Colon (tissue), 2 donors: ENCODE measurements around the gene GNAS-AS1.

ENCODE experiments used
- FAIRE-seq: peaks from 2 replicates; lab custom pipeline; 2012; peaks lifted over from hg19 to GRCh38; lab: Jason Lieb, UNC
- donor health status: control.
- donor health status: control.

GNAS-AS1 gene

DNA sequence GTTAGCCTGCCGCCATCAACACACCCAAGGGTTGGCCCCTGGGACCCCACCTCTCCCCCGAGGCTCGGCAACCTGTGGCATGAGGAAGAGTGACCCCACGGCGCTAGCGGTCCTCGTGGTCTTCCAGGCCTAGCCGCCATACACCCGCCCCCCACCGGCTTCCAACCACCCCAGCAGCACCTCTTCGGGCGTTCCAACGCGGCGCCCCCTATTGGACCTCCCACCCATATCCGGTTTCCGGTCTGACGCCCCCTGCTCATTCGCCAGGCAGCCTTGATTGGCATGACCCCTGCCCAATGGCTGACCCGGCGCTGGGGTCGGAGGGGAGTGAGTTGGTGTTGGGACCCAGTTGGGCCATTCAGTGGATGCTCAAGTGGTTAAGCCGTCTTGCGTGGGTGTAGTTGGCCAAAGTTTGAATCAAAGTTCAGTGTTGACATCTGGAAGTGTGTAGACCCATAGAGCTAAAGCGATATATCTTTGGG is at the start of gene GNAS-AS1:
Gene GNAS-AS1 (minus strand): TSS at position 210 of the 482 bp plus-strand sequence.
- no peak for FAIRE-seq

DNA sequence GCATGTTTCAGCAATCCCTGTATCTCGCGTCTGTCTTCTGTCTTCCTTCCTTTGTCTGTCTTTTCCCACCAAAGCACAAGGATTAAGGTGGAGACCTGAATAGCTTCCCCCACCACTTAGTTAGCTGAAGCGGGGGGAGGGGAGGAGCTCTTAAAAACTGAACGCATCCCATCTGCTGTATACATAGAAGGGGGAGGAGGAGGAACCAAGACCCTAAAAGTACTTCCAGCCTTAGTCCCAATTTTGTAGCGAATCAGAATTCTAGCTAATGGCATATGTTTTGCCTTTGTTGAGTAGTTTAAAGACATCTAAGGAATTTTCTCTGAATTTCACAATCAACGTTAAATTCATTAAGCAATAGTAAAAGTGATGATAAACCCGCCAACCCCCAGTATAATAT is 49.7 kb upstream of the GNAS-AS1 start:
- no peak for FAIRE-seq

DNA sequence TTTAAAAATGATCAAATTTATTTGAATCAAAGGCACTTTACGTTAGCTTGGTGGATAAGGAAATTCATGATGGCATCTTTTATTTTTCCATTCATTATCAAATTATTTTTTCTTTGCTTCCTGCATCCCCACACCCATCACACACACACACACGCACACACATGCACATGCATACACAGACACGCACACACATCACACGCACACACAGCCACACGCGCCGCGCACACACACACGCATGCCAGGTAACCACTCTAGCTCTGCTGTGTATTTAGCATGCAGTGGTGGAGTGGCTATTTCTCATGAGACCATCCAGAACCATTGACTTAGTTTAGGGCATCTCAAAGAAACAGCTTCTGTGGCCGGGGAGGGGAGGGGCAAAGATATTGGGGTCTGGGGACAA is 48.8 kb upstream of the GNAS-AS1 start:
- no peak for FAIRE-seq

DNA sequence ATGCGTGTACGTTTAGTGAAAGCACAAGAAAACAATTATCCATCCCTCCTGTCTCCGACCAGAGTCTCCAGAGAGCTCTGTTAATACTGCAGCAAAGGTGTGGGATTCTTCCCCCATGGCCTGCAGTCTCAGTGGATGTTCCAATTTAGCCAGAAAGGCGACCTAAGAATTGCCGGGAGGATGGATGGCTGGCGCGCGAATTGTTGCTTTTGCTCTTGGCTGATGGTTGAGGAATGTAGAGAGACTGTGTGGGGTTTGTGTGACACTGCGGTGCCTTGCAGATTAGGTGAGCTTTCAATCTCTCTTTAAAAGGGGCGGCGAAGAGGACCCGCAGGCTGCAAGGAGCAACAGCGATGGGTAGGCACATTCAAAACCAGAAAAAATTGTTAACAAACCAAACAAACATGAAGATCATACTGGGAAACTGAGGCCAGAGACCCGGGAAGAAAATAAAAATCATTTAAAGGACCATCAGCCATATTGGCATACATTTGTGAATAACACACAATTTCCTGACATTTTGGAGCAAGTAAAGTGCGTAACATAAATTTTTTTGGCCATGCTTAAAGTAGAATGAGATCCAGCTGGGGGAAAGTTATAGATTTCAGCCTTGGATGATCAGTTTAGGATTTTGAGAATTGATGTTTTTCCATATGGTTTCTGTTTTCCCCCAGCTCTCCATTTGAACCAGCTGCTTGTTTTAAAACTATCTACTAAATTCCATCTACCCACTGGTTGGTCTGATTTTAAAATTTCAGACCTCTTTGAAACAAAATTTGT is 48.1 kb upstream of the GNAS-AS1 start:
- FAIRE-seq, result no peak

DNA sequence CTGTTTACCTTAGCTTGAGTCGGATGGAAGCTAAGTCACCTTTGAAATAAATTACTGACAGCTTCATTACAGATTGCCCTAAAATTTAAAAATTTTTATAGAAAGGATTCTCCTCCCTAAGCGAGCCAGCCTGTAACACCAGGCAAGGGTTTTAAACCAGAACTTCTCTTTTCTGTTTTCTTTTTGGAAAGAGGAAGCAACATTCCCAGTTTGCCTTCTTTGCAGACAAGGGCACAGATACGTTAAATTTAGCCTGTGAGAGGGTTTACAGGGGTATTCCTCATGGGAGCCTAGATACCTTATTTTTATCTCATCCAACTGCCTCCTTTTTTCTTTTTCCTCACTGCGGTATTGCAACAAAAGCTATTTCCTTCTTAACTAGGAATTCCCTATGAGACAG is 46.8 kb upstream of the GNAS-AS1 start:
- FAIRE-seq, result no peak

DNA sequence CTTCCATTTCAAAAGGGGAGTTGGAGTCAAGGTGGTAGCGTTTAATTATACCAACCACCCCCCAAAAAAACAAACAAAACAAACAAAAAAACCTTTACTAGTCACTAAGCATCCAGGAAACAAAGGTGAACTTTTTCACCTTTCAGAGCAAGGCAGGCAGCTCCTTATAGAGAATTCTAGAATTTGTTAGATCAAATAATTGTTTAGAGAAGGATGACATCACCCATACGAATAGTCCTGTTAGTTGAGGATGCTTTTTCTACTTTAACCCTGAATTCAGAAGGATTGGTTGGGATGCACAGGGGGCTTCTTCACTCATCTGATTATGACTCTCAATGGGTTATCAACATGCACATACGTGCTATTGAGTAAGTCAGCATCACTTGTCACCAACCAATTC is 46.1 kb upstream of the GNAS-AS1 start:
- no peak for FAIRE-seq

DNA sequence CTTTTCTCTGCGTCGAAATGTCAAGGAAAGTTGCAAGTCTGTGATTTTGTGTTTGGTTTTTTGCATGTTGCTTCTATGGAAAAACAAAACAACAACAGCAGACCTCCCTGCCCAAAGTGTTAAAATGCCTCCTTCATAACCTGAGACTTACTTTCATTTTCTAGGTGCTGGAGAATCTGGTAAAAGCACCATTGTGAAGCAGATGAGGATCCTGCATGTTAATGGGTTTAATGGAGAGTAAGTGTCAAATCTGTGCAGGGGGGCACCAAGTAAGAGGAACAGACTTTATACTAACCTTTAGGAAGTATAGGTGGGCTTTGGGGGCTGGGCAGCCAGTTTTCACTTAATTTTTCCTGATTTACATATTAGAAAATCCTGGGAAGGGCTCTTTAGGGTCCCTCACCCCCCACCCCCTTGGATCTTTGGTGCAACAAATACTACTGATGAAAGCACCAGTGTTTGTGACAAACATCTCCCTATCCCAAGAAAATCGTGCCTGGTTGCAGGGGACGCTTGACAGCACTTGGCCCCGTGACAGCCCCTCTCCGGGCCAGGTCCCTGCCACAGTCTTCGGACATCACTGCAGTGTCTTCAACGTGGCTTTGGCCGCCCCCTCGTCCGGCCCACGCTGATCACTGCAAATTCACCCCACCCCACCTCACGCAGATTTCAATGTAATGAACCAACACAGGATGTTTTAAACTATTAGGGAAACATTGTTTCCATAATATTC is 44.9 kb upstream of the GNAS-AS1 start:
- no peak for FAIRE-seq

DNA sequence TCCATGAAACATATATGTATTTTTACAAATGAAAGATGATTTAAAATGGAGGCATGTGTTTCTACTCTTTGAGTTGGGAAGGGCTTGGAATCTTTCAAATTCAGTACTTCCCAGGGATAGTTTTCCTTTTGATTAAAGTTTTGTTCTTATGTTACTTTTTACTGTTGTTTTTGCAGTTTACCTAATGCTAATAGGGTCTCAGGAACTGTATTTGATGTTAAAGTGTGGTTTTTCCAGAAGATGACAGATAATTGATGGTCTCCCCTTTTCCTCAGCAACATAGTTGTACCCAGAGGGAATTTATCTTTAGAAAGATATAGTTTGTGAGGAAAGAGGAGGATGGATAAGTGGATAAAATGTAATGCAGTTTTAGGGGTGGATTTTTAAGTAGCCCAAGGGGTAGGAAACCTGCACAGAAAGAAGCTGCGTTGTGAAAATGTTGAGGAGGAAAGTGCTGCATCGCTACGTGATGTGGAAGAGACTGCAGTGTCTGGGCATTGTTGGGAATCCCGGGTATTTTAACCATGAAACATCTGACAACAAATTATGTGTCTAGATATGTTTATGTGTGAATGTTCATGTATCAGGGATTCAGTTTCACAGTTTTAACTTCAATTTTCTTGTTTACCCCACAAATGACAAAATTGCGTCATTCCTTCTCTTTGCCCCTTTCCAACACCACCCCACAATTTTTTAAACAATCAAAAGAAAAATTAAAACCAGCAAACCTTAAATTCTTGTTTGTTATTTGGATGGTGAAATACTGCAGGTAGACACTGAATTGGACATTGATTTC is 44.1 kb upstream of the GNAS-AS1 start:
- no peak for FAIRE-seq

DNA sequence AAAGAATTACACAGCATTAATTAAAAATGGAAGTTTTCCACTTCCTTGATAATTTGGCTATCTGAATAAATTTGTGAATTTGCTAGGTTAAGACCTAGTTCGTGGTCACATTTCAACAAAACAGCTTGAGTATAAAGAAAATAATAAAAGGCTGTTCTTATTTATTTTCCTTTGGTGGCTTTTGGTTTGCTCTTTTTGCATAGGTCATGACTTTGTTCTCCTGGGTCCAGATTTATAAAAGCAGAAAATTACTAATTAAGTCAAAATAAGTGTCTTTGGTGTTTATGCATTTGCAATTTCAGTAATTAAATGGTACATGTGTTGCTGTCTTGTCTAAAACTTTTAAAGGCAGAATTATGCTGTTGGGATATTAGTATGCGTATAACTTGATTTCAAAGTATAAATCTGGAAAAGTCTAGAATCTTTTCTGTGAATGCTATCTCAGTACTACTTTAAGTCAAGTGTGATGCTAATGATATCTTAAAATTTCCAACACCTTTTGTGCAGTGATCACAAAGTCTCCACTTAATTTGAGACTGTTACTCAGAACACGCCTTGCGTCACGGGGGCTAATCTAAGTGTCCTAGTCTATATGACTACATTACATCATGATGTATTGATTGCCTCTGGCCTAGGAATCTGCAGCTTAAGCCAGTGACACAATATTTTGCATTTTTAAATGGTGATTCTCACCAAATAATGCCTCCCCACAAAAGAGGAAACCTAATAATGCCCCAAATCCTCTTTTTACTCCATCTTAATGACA is 42.8 kb upstream of the GNAS-AS1 start:
- no peak for FAIRE-seq

DNA sequence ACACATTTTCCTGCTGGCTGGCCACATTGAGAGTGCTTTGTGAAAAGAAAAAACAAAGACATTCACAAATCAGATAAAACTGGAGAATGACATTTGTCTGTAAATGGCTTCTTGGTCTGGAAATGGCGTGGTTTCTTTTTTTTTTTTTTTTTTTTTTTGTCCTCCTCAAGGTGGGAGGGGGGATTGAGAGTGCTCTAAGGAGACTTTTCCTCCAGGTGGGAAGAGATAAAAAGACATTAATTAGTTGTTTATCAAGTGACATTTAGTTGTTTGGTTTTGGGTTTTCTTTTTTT is 42.2 kb upstream of the GNAS-AS1 start:
- FAIRE-seq, result no peak

DNA sequence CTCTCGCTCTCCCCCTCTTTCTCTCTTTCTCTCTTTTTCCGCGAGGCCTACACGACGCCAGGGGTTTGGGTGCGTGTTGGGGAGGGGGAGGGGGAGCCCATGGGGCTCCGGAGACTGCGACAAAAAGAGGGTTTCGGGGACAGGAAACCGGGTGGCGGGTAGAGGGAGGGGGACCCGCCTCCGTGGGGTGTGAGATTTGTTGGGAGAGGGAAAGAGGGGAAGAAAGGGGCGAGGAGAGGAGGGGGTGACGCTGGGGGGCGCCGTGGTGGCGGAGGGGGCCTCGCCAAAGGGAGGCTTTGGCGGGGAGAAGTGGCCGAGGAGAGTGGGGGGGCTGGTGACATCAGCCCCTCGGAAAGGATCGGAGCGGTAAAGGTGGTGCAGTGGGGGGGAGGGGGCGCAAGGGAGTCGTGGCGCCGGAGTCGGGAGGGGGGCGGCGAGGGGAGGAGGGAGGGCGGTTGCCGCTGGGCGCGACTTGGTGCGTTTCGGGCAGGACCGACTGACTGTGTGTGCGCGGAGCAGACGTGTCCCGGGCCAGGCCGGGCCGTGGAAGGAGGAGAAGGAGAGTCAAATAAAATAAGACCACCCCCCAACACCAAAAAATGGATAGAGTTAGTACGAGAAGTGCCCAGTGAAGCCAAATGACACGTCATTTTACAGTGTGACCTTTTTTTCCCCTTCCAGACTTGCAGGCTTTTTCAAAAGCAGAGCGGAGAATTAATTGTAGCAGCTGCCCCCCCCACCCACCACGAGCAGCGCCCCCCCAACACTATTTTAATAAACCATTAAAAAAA is 41.6 kb upstream of the GNAS-AS1 start:
- FAIRE-seq, result no peak

DNA sequence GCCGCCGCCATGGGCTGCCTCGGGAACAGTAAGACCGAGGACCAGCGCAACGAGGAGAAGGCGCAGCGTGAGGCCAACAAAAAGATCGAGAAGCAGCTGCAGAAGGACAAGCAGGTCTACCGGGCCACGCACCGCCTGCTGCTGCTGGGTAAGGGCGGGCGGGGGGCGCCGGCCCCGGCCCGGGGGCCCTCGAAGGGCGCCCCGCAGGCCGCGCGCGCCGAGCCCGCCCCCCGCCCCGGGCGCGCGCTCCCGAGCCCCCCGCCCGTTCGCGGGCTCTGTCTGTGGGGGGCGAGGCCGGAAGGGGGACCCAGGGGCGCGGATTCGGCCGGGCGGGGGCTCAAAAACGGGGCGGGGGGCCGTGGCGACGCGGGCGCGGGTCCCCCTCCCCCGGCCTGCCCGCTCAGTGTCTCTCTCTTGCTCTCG is 41.0 kb upstream of the GNAS-AS1 start:
- no peak for FAIRE-seq

DNA sequence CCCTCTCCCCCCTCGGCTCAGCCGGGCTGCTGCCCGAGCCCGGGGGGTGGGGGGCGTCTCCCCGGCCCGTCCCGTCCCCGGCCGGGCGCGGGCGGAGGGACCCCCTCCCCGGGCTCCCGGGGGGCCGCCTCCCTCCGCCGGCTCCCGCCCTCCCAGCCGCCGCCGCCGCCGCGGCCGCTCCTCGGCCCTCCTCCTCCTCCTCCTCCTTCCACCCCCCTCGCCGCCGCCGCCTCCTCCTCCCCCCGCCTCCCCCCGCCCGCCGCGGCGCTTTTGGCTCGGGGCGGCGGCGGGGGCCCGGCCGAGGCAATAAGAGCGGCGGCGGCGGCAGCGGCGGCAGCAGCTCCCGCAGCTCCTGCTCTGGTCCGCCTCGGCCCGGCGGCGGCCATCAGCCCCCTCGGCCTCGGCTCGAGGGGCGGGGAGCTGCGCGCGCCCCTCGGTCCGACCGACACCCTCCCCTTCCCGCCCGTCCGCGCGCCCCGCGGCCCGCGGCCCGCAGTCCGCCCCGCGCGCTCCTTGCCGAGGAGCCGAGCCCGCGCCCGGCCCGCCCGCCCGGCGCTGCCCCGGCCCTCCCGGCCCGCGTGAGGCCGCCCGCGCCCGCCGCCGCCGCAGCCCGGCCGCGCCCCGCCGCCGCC is 40.5 kb upstream of the GNAS-AS1 start:
- no peak for FAIRE-seq

DNA sequence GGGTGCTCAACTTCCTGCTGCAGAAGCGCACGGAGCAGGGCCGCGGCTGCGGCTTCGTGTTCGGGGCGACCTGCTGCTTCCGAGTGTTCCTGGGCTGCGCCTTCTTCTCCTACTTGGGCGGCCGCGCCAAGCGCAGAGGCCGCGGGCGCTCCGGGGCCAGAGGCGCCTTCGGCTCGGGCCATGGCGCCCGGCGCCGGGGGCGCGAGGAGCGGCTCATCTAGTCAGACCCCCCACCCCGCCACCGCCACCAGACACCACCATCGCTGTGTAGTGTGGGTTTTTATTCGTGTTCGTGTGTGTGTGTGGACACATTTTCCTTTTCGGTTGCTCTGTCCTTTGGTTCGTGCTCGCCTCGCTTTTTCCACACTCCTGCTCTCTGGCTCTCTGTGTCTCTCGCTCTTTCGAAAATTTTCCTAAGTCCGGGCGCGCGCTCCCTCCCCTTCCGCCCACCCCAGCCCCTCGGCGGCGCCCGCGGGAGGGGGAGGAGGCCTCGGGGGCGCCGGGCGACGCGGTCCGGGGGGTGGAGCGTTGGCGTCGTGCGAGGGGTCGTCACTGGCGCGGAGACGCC is 39.9 kb upstream of the GNAS-AS1 start:
- no peak for FAIRE-seq

DNA sequence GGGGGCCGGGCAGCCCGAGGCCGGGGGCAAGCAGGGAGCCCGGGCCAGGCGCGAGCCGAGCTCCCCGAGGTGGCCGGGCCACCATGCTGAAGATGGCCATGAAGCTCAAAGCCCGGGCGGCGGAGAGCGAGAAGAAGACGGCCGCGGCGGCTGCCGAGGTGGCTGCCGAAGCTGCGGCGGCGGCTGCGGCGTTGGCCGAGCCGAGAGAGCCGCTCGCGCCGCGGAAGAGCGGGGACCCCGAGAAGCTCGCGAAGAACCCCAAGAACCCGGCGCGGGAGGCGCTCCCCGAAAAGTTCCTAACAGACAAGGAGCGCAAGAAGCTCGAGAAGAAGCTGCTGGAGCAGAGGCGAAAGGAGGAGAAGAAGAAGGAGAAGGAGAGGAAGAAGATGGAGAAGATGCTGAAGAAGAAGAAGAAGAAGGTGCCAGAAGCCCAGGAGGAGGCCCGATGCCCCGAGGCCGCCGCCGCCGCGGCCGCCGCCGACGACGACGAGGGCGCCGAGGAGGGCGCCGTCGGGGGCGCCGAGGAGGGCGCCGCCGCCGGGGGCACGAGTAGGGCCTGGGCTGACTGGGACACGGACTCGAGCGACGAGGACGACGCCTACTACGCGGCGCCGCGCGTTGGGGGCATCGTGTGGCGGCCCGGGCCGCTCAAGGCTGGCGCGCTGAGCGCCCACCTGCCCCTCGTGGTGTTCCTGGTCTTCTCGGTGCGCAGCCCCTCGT is 39.3 kb upstream of the GNAS-AS1 start:
- FAIRE-seq, result no peak

DNA sequence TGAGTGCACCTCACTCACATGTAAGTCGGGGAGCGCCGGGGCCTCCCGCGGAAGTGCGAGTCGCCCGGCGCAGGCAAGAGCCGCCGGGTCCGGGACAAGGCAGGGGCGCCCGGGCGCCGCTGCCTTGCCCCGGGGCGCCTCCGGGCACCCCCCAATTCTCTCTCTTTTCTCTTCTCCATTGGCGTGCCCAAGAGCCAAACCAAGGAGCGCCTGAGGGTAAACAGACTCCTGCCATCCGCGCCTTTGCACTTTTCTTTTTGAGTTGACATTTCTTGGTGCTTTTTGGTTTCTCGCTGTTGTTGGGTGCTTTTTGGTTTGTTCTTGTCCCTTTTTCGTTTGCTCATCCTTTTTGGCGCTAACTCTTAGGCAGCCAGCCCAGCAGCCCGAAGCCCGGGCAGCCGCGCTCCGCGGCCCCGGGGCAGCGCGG is 38.6 kb upstream of the GNAS-AS1 start:
- FAIRE-seq, result no peak

DNA sequence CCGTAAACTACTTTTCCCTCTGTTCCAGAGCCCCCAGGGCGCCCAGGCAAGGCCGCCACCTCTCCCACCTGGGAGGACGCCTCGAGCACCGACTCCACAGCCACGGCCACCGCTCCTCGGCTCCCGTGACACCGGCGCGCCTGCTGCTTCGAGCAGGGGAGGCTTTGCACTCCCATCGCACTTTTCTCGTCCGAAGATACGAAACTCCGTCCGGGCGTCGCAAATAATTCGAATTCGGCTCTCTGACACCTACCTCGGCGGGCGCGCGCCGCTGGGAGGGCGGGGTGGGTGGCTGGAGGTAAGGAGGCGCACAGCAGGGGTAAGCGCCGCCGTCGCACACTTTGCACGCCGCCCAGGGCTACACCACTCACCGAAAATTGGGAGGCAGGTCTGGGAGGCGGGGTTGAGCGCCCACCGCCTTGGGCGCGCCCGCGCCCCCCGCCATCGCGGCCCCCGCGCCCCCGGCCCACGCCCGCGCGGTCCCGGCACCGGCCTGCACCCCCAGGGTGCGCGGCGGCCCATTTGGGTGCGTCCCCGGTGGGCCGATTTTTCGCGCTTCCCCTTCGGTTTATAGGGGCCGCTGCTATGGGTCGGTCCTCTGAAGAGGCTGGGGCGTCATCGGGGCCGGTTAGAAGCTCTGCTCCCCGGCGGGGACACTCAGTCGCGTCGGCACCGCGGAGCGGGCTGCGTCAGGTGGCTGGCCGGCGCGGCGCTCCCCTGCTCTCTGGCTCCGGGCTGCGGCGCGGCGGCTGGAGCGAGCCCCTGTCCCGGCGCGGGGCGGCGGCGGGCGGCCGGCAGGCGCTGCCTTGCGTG is 38.0 kb upstream of the GNAS-AS1 start:
- no peak for FAIRE-seq

DNA sequence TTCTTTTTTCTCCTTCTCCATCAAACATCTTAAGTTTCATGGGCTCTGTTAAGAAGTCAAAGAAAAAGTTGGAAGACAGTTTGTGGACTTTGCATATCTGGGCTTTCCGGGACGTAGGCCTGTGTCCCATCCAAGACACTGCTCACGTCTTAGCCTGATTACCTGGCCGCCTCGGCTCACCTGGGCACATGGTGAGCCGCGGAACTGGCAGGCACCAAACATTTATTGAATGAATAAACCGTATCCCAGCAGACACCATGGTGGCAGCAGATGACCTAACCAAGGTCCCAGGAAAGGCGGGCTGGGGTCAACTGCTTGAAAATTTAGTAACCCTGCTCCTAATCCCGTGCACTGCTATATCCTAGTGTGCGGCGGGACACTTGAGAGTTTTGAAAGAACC is 37.4 kb upstream of the GNAS-AS1 start:
- no peak for FAIRE-seq

DNA sequence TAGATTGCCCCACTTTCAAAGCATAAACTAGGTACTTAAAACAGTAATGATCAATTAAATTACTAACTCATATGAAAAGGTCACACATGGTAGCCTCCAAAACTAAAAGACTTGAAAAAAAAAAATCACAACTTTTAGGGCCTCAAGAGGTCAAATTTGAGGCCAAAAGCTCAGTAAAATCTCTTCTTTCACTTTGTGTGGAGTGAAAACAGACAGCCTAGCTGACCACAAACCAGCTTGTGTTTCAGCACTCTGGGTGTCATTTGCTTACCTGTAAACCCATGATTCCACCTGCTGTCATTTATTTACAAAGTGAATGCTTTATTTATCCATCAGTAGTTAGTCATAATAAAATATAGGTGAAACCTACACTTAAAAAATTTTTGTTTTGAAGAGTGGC is 35.8 kb upstream of the GNAS-AS1 start:
- no peak for FAIRE-seq
